Neutrophil (primary cell): ENCODE data around the gene ABCA2.

ENCODE experiments used
- H3K27ac ChIP-seq: fragments of 200-600 bp; sonication (generic); 2 replicates; pipeline ENCODE4 v1.5.1; 2016; ENCODE audit warnings: mild to moderate bottlenecking, moderate library complexity
- H3K27me3 ChIP-seq: fragments of 200-600 bp; sonication (generic); 2 replicates; pipeline ENCODE4 v1.6.0; 2016; ENCODE audit warnings: mild to moderate bottlenecking
- H3K36me3 ChIP-seq: fragments of 200-600 bp; sonication (generic); 2 replicates; pipeline ENCODE4 v1.5.1; 2017
- H3K4me1 ChIP-seq, 2 experiments: fragments of 200-600 bp in 1 of 2; sonication (generic) in 1 of 2; 1 replicate in 1 of 2; 2 replicates in 1 of 2; pipeline versions ENCODE4 v1.5.1 to v1.6.1; 2013 to 2016; ENCODE audit warnings: low read depth in 1 of 2, low read length in 1 of 2, mild to moderate bottlenecking in 1 of 2, moderate library complexity in 1 of 2; ENCODE audit not compliant: control insufficient read depth in 1 of 2, insufficient read depth in 1 of 2
- H3K4me3 ChIP-seq, 2 experiments: fragments of 200-600 bp in 1 of 2; sonication (generic) in 1 of 2; 1 replicate in 1 of 2; 2 replicates in 1 of 2; pipeline ENCODE4 v1.5.1; 2013 to 2016; ENCODE audit warnings: low read depth in 1 of 2, low read length in 1 of 2, mild to moderate bottlenecking in 1 of 2, moderate library complexity in 1 of 2
- H3K9me3 ChIP-seq: fragments of 200-600 bp; sonication (generic); 2 replicates; pipeline ENCODE4 v1.5.1; 2016
- TF ChIP-seq, protein P1 (sequence below): fragments of 200-600 bp; sonication (generic); IDR thresholded peaks from 2 replicates; pipeline ENCODE4 v1.5.1; 2016; ENCODE audit warnings: antibody characterized with exemption

ABCA2 gene

DNA sequence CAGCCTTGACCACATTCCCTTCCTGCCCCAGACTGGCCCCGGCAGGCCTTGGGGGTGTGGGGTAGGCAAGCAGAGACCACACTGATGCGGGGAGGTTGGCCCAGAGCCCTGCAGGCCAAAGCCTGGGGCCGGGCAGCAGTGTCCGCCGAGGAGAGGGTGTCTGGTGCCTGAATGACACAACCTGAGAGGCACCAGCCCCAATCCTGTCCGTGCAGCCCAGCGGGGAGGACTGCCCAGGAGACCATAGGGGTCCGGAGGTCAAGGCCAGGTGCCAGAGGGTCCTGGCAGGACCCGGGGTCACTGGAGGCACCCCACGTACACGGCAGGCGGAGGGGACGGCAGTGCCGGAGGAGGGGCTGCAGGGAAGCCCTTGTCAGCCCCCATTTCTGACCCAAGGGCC is 56.3 kb downstream of the ABCA2 start:
- TF ChIP-seq, protein P1, sequence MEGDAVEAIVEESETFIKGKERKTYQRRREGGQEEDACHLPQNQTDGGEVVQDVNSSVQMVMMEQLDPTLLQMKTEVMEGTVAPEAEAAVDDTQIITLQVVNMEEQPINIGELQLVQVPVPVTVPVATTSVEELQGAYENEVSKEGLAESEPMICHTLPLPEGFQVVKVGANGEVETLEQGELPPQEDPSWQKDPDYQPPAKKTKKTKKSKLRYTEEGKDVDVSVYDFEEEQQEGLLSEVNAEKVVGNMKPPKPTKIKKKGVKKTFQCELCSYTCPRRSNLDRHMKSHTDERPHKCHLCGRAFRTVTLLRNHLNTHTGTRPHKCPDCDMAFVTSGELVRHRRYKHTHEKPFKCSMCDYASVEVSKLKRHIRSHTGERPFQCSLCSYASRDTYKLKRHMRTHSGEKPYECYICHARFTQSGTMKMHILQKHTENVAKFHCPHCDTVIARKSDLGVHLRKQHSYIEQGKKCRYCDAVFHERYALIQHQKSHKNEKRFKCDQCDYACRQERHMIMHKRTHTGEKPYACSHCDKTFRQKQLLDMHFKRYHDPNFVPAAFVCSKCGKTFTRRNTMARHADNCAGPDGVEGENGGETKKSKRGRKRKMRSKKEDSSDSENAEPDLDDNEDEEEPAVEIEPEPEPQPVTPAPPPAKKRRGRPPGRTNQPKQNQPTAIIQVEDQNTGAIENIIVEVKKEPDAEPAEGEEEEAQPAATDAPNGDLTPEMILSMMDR = no peak
- Histone ChIP-seq H3K4me3 (no peak overlapping the region), H3K36me3 (no peaks in the 10 kb centered on the region), H3K4me1 (peaks cover 0 to 5% of the 10 kb centered on the region in 2 experiments), H3K27ac (no peak overlapping the region), H3K9me3 (no peaks in the 10 kb centered on the region), H3K27me3 (peaks cover 37% of the 10 kb centered on the region)

DNA sequence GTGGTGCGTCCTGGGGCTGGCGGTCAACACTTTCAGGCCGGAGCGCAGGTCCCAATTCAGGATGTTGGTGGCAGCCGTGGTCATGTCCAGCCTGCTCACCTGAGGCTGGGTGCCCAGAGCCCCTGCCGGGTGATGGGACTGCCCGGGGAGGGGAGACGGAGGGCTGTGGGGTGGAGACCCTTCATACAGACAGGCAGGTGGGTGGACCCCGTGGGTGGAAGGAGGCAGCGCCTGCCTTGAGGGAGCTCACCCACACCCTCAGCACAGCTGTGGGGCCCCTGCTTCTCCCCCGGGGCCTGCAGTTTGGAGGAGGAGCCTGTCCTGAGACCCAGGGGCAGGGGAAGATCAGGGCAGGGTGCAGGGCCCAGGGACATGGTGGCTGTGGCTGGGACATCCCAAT is 57.7 kb downstream of the ABCA2 start:
- H3K9me3 ChIP-seq = no peaks in the 10 kb centered on the region
- H3K4me1 ChIP-seq = no peaks in the 10 kb centered on the region
- no peak overlapping the region for H3K27ac ChIP-seq
- H3K36me3 ChIP-seq = no peaks in the 10 kb centered on the region
- TF ChIP-seq, protein P1 = no peak
- no peak overlapping the region for H3K4me3 ChIP-seq
- peaks cover 33% of the 10 kb centered on the region for H3K27me3 ChIP-seq

DNA sequence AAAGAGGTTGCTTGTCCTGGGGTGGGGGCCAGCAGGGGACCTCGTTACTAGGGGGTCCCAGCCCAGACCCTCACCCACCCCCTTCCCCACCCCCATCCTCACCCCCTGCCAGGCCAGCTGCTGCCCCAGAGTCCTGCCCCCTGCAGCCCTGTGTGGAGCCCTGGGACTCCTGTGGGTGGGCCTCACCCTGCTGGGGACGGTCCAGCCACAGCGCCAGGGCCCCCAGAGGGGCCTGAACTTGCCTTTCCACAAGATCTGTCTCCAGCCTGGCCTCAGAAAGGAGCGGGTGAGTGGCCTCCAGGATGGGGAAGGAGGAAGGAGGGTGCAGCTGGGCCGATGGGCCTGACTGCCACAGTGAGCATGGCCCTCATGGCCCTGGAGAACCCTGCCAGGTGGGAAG is 58.3 kb downstream of the ABCA2 start:
- no peaks in the 10 kb centered on the region for H3K36me3 ChIP-seq
- peaks cover 27% of the 10 kb centered on the region for H3K27me3 ChIP-seq
- no peaks in the 10 kb centered on the region for H3K4me1 ChIP-seq
- TF ChIP-seq, protein P1 = no peak
- no peak overlapping the region for H3K4me3 ChIP-seq
- H3K27ac ChIP-seq = no peak overlapping the region
- no peaks in the 10 kb centered on the region for H3K9me3 ChIP-seq

DNA sequence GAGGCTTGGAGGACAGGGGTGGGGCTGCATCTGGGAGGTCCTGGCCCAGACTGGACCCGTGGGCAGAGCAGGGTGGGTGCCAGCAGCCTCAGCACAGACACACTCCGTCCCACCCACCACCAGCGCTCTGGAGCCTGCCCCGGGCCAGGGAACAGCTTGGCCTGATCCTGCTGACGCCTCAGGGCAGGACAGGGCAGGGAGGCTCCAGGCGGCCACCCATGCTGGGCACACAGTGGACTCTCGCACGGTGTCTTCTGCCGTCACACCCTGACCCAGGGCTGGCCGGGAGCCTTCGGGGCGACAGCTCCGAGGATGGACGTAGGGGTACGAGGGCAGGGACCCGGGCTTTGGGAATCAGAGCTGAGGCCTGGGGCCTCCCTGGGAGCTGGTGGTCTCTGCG is 58.9 kb downstream of the ABCA2 start:
- H3K9me3 ChIP-seq = no peaks in the 10 kb centered on the region
- peaks cover 21% of the 10 kb centered on the region for H3K27me3 ChIP-seq
- no peaks in the 10 kb centered on the region for H3K4me1 ChIP-seq
- TF ChIP-seq, protein P1 = no peak
- H3K27ac ChIP-seq = no peak overlapping the region
- no peak overlapping the region for H3K4me3 ChIP-seq
- no peaks in the 10 kb centered on the region for H3K36me3 ChIP-seq

DNA sequence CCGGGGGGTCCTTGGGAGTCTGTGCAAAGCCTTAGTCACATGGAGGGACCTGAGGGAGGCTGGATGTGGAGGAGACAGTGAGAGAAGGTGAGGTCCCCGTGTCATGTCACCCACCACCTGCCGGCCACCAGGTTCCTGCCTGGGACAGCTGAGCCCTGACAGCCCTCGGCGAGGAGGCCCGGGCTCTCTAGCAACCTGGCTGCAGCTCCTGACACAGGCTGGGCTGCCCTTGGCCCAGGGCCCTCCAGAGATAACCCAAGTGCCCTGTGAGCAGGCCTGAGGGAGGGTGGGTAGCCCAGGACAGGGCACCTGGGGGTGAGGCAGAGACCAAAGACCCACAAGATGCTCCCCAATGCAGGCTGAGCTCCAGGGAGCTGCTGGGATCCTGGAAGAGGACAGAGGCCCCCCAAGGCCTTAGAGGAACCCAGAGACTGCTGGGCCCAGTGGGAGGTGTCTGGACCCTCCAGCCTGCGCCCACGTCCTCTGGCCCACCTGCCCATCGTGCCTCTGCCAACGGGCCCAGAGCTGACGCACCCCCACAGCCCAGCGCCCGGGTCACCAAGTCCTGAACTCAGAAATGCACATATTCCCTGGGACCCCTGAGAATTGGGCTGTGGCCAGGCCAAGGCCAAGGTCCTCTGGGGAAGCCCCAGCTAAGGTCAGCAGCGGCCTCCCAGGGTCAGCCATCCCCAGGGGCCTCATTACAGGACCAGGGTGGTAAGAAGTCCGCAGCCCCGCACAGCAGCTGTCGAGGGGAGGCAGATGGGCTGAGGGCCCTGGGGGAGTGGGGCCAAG is 59.5 kb downstream of the ABCA2 start:
- peaks cover 15% of the 10 kb centered on the region for H3K27me3 ChIP-seq
- H3K9me3 ChIP-seq = no peaks in the 10 kb centered on the region
- no peaks in the 10 kb centered on the region for H3K36me3 ChIP-seq
- no peak overlapping the region for H3K27ac ChIP-seq
- TF ChIP-seq, protein P1 = no peak
- no peak overlapping the region for H3K4me3 ChIP-seq
- no peaks in the 10 kb centered on the region for H3K4me1 ChIP-seq
